Stimulated activated CD4-positive, alpha-beta T cell treated with anti-CD3 and anti-CD28 coated beads, Interleukin-4, amount 100 ng/mL, for 24 hours (primary cell): ENCODE data around the gene CAPZB.

ENCODE experiments used
- DNase-seq: peaks from one replicate; pipeline ENCODE4 v3.0.0-alpha.2; 2020

Gene CAPZB

DNA sequence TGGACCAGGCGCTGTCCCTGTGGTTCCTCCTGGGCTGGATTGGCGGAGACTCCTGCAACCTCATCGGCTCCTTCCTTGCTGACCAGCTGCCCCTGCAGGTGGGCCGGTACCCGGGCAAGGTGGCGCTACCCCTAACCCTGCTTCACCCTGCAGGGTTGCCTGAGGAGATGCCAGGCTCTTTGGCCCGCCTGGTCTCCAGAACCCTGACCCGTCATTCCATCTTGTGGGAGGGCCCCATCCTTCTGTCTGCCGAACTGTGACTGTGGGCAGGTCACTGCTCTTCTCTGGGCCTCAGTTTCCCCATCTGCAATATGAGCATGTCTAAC is 160.7 kb downstream of the CAPZB start:
- DNase-seq: no peak

DNA sequence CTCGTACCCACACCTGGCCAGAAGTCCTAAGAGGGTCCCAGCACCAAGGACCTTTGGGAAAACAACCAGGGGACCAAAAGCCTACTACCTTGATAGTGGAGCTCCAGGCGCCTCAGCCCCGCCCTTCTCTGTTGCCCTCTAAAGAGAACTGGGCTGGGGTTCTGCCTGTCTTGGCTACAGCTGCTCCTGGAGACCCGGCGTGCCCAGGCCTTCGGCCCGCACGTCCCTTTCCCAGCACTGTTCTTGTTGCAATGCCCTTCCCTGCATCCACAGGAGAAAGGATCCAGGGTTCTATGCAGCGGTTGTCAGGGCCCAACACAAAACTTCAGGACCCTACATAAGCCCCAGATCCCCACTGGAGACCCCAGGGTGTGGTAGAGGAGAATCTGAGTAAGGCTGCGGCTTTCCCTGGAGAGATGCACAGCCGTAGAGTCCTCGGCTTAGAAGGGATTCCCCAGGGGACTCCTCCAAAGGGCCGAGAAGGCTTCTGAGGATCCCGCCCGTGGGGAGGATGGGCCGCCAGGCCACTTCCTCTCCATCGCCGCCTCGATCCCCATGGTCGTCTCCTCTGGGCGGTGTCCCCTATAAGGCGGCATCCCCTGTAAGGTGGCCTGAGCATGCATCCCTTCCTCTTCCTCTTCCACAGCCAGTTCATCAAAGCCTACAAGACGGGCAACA is 161.2 kb downstream of the CAPZB start:
- DNase-seq: no peak

DNA sequence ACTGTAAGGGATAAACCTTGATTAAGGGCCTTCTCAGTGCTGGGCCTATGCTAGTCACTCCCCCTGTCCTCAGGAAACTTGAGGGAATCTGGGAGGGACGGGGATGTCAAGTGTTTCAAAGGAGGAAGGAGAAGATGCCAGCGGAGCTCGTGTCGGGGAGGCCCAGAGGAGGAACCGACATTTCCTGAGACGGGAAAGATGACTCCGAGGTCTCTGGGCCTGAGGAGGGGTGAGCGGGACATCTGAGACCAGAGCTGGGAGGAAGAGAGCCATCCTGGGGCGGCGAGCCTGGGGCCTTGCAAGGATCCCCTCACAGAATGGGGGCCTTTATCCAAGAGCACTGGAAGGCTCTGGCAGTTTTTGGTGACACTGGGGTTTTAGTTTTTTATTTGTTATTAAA is 162.9 kb downstream of the CAPZB start:
- DNase-seq: no peak

DNA sequence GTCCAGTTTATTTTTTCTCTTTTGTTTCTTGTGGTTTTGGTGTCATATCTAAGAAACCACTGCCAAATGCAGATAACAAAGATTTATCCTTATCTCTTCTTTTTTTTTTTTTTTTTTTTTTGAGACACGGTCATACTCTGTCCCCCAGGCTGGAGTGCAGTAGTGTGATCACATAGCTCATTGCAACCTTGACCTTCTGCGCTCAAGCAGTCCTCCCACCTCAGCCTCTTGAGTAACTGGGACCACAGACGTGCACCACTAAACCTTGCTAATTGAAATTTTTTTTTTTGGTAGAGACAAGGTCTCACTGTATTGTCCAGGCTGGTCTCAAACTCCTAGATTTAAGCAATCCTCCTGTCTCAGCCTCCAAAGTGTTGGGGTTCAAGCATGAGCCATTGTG is 164.3 kb downstream of the CAPZB start:
- DNase-seq: no peak

DNA sequence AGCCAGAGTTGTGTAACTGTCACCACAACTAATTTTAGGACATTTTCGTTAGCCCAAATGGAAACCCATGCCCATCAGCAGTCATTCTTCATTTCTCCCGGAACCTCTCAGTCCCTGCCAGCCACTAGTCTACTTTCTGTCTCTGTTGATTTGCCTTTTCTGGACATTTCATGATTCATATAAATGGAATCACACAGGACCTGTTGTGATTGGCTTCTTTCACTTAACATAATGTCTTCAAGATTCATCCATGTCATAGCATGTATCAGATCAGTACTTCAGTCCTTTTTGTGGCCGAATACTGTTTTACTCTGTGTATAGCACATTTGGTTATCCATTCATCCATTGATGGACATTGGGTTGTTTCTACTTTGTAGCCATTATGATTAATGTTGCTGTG is 166.1 kb downstream of the CAPZB start:
- no peak for DNase-seq

DNA sequence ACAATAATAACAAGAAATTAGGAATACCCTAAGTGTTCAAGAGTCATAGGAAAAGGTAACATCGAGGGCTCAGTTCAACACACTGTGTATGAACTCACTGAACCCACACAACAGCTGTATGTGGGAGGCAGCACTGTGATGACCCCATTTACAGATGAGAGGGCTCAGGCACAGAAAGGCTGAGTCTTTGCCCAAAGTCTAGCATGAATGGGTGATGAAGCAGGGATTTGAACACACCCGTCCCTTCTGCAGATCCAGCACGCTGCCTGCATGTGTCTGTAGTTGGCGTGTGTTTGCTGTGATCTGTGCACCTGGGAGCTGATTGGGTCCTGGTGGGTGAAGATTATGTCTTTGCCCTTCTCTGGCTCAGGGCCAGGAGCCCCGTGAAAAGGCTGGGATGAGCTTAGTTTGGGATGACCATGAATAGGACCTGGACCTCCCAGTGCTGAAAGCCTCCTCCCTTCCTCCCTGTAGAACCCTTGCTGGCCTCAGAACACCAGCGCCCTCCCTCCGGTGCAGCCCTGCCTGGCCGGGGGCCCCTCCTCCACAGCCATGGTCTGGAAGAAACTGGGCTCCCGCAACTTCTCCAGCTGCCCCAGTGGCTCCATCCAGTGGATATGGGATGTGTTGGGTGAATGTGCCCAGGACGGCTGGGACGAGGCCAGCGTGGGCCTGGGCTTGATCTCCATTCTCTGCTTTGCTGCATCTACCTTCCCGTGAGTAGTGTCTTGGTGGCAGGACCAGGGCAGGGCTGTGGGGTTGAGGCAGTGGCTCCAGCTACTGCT is 168.0 kb downstream of the CAPZB start:
- no peak for DNase-seq

DNA sequence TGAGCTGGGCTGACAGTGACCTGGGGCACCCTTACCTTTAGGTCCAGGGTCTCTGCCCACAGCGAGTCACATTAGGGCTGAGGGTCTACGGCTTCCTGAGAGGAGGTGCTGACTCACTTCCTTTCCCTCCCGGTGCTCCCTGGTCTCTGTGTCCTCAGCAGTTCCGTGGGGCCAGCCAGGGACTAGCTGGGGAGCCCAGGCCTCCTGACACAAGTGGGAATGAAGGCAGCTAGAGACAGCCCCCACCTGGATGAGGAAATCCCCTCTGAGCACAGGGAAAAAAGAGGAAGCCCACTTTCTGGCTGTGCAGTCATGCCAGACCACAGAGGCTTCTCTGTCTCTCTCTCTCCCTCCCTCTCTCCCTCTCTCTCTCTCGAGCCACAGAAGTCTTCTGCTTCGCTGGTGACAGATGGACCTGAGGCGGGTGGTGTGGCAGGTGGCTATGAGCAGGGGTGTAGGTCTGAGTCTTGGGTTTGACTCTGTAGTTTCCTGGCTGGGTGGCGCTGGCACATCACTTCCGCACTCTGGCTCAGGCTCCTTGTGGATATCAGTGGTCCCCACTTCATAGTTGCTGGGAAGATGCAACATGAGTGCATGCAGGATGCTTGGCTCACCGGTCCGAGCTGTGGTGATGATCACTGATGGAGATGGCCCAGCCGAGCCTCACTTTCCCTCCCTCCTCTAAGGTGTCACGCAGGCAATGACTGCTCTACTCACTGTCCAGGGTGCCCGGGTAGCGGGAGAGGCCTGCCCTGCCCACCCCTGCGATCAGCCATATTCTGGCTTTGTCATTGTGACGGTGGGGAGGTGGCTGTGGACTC is 169.8 kb downstream of the CAPZB start:
- DNase-seq: no peak

DNA sequence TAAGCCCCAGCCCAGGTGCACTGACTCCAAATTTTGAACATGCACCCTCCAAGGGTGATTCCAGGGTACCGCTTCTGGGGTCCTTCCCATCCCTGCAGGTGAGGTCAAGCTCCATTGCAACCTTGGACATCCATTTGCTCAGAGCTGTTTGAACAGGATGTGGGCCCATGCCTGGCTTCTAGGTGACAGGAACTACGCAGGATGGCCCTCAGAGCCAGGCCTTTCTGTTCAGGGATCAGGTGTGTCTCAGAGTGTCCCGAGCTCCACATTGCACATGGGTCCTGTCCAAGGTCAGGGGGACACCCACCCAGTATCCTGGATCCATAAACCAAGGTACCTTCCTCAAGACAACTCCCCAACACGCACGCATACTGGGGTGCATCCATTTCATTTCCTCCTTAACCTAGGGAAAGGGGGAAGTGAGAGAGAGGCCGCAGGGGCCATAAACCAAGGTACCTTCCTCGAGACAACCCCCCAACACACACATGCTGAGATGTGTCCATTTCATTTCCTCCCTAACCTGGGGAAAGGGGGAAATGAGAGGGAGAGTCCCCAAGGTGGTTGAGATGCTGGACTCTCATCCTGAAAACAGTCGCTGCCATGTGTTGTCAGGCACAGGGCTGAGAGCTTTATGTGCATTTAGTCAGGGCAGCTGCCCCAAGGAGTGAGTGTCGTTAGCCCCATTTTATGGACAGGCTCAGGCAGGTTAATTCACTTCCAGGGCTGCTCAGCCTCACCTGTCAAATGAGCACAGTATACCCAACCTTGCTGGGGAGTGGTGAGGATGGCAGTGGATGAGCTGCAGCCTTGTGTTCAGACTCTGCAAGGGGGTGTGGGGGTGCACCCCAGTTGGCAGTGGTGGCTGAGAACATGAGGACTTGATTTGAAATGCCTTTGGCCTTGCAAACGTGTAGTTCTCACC is 171.1 kb downstream of the CAPZB start:
- no peak for DNase-seq

DNA sequence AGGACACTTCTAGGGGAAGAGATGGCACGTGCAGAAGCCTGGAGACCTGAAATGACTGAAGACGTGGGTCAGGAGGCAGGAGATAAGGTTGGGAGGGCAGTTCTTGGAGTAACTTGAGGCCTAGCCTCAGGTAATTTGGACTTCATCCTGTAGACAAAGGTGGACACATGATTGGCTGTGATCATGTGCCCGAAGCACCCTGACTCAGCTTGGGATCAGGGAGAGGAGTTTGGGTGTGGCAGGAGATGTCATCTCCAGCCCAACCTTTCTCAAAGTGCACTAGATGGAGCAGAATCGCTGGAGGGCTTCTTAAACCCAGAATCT is 171.7 kb downstream of the CAPZB start:
- DNase-seq: no peak

DNA sequence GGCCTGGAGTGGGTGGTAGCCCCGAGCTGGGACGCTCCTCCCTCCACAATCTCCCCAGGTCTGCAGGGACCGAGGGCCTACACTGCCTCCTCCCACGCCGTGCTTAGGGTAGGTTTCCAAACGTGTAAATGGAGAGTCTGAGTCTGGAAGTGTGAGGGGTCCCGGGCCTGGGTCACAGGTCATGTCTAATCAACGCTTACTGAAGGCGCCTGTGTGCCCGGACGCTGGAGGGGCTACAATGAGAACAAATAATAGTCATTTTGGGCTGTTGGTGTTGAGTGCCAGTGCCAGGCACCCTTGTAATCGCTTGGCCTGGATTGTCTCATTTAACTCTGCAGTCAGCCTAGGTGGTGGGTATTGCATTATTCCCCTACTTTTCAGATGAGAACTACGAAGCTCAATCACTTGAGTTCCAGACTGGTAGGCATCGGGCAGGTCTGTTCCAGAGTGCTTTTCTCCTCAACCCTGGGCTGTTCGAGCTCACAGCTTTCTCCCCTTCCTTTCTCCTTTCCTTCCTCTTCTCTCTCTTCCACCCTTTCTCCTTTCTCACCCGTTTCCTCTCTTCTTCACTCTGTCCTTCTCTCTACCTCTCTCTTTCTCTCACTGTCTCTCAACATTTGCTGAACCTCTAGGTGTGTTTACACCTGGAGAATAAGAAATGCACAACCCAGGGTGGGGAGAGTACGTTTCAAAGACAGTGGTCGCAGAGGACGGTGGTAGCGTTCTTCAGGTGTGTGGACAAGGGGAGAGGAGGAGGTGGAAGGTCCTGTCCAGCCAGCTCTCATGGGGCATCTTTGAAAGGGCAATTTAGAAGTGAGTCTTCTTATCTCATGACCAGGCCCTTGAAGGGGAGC is 172.3 kb downstream of the CAPZB start:
- peak; percentile 37 for DNase-seq

DNA sequence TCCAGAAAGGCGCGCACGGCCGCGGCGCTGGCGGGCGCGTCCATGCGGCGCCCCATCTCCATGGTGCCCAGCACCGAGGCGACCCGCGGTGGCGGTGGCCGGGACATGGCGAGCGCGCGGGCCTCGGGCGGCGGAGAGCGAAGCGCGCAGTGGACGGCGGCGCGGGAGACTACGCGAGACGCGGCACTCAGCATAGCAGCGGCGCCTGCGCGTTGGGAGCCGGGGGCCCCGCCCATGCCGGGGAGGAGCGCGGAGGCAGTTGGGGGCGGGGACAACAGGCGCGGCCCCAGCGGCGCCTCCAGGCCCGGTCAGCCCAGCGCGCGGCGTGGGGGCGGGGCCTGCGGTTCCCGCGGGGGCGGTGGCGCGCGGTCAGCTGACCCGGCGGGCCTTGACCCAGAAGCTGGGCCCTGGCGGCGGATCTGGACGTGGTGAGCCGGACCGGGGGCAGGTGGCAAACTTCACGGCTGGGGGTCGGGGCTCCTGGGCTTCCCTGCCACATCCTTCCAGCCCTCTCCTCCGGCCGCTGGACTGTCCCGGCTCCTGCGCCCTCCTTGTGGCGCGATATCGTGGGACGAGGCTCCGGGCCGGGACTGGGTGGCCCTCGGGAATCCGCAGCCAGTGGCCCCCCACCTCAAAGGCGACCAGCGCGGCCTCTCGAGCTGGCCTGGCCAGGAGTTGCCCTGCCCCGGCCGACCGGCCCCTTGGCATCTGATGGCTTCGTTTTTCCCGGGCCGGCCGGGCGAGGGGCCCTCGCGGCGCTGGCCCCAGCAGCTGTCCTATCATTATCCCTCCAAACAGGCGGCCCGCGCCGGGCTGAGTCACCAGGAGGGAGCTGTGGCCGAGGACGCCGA is 173.2 kb downstream of the CAPZB start, which contains the start of the genes AKR7A2 and SLC66A1:
Gene AKR7A2 (minus strand): TSS at position 214 of the 851 bp plus-strand sequence. CDS start 20 bp downstream, at position 194.
Gene SLC66A1 (plus strand): TSS at position 396 of the 851 bp plus-strand sequence. CDS start 5,352 bp downstream, outside the sequence.
- DNase-seq: peak; percentile 87

DNA sequence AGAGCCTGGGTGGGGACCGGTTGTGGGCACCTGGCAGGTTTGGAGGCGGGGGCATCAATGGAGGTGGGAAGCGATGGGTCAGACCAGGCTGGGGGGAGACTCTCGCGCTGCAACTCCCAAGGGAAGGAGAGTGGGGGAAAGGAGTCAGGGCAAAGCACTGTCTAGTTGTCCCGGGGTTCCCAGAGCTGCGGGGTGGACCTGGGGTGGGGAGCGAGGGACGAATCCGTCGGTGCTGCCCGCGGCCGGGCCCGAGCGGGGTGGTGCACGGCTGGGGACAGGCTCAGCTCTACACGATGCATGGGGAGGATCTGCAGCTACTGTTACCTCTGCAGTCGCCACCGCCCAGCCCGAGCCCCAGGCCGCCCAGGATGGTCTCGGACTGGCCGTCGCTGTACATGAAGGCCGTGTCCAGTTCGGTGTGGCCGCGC is 173.8 kb downstream of the CAPZB start:
- DNase-seq: no peak

DNA sequence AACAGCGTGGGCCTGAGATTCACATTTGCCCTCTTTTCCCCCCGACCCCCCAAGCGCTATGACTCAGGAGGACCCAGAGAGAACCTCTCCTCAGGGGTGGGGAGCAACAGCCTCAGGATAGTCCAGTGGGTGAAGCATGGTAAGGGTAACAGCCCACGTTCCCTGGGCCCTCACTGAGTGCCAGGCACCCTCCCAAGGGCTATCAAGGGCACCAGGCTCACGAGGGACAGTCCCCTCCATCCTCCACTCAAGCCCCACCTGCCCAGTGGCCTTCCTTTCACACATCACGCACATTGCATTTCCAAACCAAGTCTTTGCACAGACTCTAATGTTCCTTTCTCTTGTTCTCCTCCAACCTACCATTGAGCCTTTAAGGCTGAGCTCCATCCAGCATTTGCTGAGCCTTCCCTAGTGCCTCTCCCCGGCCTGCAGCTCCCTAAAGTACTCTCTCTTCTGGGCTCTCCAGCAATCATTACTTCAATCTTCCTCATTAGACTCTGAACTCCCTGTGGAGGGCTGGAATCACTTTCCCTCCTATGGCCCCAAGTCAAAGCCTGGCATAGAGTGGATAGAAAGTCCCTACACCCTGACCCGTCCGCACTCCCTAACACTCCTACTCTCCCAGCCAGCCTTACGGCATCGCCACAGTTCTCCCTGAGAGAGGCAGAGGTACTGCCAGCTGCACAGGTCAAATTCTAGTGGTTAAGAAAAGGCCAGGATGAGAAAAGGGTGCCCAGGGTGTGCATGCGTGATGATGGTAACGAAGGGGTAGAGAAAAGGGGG is 174.4 kb downstream of the CAPZB start:
- DNase-seq: no peak

DNA sequence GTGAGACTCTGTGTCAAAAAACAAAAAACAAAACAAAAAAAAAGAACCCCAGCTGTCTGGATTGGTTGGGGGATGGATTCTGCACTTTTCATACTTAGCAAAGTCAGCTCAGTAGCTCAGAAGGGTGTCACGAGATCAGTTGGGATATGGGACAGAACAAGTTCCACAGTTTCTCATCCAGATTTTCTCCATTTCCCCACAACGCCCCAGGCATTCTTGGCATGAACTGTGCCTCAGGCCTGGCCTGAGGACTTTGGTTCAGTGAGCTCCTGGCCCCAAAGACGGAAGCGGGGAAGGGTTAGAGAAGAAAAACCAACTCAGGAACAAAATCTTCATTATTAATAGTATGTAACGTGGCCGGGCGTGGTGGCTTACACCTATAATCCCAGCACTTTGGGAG is 175.3 kb downstream of the CAPZB start:
- DNase-seq: no peak

DNA sequence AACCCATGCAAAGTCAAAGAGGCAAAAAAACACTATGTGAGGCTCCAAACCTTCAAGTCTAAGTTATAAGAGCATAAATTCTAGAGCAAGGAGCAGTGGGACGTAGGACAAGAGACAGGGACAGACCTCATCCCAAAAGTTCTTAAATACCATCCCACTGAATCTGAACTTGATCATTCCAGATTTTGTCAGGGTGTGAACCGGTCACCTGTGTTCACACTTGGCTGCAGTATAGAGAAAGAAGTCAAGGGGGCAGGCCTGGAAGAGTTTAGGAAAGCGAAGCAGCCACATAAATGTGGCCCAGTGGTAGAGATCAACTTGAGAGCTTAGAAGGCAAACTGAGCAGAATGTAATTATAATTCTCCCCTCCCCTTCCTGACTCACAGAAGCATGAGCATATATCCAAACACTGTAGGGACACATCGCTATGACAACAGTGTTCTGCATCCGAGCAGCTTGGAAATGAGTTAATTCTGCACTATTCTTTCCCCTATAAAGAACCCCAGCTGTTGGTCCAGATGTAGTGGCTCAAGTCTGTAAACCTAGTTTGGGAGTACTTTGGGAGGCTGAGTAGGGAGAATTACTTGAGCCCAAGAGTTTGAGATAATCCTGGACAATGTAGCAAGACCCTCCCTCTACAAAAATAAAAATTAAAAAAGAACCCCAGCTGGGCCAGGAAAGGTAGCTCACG is 176.1 kb downstream of the CAPZB start:
- DNase-seq: no peak

DNA sequence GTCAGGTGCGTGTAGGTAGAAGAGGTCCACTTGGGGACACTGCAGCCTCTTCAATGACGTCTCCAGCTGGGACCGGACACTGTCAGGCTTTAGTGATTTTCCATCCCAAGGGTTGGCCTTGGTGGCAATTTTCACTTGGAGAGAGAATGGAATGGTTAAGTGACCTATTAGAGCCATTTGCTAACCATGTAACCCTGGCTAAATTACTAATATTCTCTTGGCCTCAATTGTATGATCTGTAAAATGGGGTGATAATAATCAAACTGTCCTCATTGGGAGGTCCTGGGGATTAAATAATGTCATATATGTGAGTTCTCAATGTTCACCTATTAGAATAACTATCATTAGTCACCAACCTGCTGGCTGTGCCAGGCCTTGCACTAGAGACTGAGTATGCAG is 176.8 kb downstream of the CAPZB start:
- DNase-seq: no peak

DNA sequence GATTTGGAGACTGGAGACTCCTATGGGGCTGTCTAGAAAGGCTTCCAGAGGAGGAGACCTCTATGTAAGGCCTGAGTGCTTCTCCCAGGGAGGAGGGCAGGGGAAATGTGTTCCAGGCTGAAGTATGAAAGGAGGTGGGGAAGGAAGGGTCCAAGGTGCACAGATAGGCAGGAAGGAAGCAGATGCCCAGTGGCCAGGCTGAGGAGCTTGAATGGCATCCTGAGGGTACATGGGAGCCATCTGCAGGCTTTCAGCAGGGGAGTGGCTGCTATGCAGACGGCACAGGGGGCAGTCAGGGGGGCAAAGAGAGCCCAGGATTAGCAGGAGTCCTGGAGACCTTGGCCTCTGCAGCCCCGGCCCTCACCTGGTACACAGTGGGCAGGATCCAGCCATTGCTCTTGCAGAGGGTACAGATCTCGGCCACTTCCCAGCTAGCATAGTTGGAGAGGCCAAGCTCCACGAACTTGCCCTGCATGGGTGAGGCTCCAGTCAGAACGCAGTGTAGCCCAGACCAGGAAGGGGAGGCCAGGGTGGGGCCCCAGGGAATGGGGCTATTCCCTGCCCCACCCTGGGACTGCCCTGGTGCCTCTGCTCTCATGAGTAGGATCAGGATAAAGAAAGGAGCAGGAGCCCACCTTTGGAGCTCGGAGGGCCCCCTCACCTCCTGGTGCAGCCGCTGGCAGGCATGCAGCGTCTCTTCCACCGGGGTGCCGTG is 177.4 kb downstream of the CAPZB start:
- DNase-seq: no peak

DNA sequence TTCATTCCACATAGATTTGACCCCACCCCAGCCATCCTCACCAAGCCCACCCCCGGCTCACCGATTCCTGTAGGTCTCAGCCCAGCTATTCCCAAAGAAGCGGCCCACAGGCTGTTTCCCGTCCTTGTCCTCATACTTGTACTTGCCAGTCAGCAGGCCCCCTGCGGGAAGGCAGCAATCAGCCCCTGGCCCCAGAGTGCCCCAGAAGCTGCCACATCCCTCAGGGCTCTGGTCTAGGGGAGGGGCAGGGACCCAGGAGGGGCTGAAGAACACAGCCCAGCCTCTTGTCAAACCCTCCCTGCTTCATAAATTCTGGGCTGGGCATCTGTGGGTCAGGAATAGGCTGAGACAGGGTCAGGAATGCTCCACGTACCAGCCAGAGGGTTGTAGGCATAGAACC is 178.4 kb downstream of the CAPZB start:
- DNase-seq: no peak

DNA sequence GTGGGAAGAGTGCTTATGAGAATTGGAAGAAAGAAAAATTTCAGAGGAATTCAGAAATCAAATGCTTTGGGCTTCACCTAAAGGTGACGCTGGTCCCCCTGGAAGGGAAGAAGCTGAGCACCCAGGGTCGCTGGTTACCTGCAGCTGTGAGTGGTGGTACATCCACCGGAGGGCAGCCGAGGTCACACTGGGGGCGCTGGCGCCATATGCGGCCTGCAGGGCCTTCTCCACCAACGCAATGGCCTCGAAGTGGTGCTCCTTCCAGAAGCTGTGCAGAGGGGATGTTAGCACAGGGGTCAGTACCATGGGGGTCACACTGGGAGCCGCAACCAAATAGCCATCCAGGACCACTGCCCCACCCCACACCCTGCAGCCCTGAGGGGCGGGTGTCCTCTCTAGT is 179.5 kb downstream of the CAPZB start:
- DNase-seq: no peak
